OCI-M2 (cell line): ENCODE data around the gene SERAC1.

Experiments
- DNase-seq: peaks from one replicate; lab custom pipeline; 2025; ENCODE audit not compliant: unreplicated experiment; lab: John Stamatoyannopoulos, UW

SERAC1 gene

DNA sequence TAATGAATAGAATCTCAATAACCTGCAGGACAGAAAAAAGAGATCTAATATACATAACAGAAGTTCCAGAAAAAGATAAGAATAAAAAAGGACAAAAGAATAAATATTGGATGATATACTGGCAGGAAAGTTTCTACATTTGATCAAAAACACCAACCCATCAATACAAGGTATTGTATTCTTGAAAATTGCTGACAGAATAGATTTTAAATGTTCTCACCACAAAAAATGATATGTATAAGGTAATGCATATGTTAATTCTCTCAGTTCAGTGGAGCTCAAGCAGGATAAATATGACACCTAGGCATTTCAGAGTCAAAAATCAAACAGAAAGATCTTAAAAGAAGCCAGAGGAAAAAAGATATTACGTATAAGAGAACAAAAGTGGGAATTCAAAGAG, 43.8 kb downstream of the SERAC1 start:
- DNase-seq: no peak

DNA sequence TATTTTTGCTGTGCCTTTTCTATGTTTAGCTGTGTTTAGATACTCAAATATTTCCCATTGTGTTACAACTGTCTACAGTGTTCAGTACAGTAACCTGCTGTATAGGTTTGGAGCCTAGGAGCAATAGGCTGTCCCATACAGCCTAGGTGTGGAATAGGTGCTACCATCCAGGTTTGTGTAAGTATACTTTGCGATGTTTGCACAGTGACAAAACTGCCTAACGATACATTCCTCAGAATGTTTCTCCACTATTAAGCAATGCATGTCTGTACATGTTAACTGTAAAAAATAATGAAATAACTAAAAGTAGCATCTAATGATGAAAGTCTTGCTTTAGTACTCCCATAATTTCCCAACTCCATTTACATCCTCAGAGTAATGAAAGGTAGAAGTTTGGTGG, 46.0 kb downstream of the SERAC1 start:
- DNase-seq: no peak

DNA sequence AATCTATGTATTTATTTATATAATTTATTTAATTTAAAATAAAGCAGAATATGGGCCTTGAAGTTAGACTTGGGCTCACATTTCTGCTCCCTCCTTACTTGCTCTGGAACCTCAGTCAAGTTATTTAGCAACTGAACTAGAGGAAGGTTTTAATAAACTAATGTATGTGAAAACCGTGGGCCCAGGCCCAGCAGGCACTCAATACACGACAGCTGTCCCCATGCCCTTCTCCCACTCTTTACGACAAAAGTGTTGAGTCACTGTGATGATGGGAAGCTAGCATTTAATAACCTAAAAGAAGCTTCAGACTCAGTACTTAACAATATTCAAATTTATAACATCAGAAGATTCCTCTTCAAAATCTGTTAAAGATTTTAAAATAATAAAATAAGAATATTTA, 46.7 kb downstream of the SERAC1 start:
- no peak for DNase-seq

DNA sequence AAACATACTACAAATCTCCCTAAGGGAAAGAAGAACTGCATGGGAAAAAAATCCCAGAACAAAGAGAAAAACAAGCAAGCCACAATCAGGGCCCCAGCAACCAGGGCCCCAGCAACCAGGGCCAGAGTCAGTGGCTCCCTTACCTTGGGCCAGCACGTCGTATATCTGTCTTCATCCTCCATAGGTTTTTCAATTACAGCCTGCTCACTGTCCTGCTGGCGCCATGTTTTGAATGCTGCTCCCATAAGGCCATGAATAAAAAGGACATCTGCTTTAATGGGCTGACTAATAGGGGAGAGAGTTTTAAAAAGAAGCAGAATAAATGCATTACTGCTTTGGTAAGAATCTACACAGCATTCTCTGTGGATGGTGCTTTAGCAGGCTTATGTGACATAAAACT, 49.2 kb downstream of the SERAC1 start:
- DNase-seq: no peak

DNA sequence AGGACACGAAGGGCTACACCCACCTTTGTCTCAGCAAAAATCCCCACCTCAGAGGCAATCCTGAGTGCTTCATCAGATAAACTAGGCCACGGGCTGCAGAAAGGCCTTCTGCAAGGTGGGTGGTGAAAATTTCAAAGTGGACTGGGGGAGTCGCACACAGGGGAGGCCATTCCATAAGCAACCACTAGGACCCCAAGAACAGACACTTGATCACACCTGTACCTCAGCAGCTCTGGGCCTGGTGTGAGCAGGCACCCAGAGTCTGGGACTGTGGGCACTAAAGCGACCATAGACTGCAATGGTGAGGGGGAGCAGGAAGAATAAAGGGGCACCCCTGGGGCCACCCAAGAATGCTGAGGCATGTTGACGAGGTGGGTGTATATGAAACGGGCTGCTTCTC, 52.6 kb downstream of the SERAC1 start:
- DNase-seq: no peak

DNA sequence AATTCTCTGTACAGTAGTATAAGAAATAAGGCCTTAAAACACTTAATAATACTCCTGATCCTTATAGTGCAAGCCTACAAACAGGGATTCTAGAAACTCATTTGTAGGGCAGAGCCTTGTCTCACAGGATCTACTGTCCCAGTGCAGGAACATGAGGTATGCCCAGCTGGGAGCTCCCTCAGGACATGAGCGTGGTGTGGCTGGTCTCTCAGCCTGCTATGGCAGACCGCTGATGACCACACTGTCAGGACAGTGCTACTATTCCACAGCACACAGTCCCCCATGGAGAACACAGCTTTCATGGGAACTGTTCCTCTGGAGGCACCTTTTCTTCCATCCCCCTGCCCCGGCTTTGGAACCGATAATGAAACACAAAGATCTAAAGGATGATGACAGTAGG, 53.0 kb downstream of the SERAC1 start:
- no peak for DNase-seq

DNA sequence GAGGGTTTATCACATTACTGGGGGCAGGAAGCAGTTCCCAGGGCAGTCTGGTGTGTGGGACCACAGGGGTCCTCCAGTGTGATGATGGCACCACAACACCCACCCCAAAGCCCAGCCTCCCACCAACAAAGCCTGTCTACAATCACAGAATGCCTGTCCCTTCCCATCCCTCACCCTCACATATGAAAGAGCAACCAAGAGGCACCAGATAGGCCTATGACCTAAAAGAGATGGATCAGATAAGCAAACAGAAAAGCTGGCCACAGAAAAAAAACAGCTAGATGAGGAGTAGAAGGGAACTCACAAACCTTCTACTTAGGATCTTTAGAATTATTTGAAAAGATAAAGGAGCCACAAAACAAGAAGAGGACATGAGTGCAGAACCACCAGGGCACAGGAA, 54.3 kb downstream of the SERAC1 start:
- DNase-seq: no peak

DNA sequence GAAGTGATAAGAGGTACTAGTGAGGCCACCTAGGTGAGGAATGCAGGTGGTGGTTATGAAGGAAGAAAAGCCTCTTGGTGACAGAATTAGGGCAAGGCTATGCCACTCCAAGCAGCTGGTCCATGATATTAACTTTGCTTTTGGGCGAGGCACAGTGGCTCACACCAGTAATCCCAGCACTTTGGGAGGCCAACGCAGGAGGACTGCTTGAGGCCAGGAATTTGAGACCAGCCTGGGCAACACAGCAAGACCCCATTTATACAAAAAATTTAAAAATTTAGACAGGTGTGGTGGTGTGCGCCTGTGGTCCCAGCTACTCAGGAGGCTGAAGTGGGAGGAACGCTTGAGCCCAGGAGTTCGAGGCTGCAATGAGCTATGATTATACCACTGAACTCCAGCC, 56.1 kb downstream of the SERAC1 start:
- DNase-seq: no peak

DNA sequence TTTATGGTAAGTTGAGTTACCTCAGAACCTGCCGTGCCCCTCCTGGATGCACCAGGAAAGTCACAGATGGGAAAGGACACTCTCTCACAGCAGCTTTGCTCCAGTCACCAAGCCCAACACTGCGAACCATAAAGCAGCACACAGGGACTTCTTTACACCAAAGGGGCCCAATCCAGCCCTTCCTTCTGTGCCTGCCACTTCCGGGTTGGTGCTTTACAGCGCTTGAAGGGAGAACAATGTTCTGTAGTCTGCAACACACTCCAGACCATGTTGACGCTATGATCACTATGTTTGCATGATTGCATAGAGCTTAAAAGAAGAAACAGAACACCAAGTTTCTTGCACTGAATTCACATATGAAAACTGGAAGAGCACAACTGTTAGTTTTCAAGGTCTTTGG, 57.1 kb downstream of the SERAC1 start:
- DNase-seq: no peak

DNA sequence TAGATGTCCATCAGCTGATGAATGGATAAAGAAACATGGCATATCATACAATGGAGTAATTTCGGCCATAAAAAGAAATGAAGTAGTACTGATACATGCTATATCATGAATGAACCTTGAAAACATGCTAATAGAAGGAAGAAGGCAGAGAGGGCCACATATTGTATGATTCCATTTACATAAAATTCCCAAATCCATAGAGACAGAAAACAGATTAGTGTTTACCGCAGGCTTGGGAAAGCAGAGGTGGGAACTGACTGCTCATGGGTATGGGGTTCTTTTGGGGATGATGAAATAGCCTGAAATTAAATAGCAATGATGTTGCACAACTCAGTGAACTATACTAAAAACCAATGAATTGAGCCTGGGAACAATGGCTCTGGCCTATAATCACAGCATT, 58.3 kb downstream of the SERAC1 start:
- DNase-seq: no peak

DNA sequence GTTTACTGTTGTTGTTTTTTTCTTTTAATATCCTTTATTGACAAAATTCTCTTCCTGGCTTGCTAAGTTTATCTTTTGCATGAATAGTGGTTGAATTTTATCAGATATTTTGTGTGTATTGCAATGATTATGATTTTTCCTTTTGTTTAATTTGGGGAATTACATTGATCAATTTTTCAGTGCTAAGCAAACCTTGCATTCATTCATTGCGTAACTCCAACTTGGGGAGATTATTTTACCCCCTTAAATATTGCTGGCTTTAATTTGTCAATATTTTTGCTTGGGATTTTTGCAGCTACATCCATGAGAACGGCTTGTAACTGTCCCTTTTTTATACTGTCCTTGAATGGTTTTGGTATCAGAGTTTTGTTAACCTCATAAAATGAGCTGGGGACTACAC, 63.4 kb downstream of the SERAC1 start:
- no peak for DNase-seq

DNA sequence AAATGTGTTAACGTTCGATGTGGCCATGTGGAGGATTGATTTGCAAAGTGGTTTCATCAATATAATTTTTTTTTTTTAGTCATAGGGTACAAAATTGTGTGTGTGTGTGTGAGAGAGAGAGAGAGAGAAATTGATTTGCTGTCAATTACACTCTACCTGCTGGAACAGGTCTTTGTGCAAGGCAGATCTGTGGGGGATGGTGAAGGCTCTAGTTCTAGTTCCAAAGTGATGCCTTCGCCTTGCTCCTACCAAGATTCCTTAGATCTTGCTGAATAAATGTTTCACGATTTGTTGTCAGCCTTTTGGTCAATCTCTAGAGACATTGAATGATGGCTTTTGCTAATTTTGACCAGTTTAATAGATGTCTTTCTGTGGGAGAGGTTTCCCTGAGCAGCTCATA, 64.8 kb downstream of the SERAC1 start:
- no peak for DNase-seq

DNA sequence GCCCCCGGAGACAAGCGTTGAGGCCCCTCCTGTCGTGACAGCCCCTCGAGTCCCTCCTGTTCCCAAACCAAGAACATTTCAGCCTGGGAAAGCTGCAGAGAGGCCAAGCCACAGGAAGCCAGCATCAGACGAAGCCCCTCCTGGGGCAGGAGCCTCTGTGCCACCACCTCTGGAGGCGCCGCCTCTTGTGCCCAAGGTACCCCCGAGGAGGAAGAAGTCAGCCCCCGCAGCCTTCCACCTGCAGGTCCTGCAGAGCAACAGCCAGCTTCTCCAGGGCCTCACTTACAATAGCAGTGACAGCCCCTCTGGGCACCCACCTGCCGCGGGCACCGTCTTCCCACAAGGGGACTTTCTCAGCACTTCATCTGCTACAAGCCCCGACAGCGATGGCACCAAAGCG, 72.4 kb downstream of the SERAC1 start:
- DNase-seq: no peak

DNA sequence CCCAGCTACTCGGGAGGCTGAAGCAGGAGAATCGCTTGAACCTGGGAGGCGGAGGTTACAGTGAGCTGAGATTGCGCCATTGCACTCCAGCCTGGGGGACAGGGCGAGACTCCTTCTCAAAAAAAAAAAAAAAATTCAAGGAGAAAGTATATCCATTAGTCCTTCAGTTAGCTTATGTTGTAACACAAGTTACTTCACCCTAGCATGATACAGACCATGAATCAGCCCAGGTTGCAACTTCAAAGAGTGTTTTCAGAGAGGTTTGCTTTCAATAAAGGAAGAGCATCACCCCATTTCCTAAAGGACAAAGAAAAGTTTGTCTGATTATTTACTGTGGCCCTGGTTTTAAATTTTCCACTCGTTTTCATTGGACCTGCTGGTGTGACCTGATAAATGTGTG, 73.0 kb downstream of the SERAC1 start:
- DNase-seq: no peak

DNA sequence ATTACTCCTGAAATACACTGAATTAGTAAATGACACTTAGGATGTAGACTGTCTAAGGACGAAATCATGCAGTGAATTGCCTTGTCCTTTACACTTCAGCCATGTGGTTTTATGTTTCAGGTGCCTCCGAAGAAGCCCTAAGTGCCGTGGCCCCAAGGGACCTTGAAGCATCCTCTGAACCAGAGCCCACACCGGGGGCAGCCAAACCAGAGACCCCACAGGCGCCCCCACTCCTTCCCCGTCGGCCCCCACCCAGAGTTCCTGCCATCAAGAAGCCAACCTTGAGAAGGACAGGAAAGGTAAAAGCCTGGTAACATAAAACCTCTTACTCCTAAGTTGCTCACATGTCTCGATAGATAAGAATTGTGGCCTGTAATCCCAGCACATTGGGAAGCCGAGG, 75.3 kb downstream of the SERAC1 start:
- no peak for DNase-seq

DNA sequence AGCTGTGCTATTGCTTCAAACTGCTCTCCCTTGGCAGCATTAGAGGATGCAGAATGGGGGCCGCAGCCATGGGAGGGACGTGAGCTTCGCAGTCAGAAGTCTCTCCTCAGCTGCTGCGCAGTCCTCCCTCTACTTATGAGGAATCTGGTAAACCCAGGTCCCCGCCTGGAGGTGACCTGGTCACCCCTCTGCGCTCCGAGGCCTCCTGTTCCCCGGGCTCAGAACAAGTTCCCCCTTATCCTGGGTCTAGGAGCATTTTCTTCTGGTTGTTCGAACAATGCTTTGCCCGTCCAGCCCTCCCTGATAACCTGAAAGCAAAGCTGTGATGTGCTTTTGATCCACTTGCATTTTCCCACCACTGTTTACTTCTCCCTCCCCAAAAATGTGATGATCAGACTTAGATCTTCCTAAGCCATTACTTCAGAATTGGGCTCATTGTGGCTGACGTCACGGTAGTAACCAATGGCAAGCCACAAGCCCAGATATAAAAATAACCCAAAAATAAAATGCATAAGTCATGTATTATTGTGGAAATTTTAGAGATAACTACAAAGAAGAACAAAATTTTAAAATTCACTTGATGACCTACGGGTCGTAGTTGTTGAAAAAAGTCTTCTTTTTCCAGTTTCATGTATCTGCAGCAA, 80.7 kb downstream of the SERAC1 start:
- DNase-seq: no peak

DNA sequence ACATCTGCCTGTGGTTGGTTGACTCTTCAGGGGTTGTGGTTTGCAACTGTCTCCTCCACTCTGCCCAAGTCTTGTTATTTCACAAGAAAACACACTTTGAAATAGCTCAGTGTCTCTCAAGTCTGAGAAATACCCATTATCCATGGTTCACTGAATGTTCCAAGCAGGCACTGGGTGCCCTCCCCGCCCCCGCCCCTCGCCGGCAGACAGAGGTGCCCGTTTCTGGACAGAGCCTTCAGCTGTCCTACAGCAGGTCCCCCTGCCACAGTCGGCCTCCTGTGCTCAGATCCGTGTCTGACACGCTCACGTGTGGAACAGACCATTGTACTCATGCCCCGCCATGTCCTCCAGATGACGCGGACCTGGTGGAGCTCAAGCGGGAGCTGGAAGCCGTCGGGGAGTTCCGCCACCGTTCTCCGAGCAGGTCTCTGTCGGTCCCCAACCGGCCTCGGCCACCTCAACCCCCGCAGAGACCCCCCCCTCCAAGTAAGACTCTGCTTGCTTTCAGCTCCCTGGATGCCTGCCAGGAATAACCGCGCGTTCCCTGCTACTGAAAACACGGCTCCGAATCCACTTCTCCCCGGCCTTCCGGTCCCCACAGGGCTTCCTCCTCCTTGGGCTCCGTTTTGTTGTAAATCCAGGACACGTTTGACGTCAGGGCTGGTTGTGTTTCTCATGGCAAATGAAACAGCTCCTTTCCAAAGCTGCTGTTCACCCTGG, 81.4 kb downstream of the SERAC1 start:
- DNase-seq: no peak

DNA sequence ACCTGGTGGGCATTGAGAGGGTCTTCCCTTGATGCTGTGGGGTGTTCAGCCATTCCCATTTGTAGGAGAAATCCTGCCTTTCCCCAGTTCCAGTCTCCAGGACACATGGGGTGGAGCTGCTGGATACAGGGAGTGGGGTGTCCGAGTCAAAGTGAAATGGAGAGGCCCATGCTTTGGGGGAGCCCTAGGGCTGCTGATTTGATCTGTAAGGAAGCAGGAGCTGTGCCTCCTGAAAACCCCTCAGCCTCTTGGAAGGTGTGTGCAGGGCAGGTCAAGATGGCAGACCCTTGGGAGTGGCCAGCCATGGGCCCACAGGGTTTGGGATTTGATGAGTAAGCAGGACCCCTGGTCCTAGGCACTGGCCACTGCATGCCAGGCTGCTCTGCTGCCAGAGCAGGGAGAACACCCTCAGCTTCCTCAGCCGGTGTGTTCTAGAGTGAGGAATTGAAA, 82.0 kb downstream of the SERAC1 start:
- DNase-seq: no peak

DNA sequence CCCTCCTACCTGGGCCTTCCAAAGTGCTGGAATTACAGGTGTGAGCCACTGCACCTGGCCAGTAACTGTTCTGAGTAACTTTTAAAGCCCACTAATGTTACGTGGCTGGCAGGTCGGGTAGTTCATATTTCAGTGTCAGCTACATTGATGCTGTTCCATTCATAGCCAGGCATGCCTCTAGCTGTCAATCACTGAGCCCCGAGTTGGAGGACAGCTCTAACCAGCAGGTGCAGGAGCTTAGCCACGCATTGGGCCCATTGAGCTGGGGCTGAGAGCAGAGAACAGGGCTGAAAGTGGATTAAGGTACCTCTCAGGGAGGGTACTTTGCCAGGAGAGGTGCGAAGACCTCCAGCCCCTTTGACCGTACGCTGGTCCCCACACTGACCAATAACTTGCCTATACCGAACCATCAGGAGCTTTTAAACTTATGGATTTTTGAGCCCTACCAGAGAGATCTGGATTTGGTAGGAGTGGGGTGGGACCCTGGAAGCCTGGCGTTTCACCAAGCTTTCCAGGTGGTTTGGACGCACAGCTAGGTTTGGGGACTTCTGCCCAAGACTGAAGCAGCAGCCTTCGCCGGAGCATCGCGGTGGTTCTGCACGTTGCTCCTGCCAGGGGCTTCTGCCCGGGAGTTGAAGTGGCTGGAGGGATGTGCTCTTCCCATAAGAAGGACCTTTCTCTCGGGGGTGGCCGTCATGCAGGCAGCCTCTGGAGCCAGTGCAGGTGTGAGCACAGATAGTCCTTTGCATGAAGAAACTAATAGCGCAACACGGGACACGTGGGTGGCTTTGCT, 82.6 kb downstream of the SERAC1 start:
- DNase-seq: no peak

DNA sequence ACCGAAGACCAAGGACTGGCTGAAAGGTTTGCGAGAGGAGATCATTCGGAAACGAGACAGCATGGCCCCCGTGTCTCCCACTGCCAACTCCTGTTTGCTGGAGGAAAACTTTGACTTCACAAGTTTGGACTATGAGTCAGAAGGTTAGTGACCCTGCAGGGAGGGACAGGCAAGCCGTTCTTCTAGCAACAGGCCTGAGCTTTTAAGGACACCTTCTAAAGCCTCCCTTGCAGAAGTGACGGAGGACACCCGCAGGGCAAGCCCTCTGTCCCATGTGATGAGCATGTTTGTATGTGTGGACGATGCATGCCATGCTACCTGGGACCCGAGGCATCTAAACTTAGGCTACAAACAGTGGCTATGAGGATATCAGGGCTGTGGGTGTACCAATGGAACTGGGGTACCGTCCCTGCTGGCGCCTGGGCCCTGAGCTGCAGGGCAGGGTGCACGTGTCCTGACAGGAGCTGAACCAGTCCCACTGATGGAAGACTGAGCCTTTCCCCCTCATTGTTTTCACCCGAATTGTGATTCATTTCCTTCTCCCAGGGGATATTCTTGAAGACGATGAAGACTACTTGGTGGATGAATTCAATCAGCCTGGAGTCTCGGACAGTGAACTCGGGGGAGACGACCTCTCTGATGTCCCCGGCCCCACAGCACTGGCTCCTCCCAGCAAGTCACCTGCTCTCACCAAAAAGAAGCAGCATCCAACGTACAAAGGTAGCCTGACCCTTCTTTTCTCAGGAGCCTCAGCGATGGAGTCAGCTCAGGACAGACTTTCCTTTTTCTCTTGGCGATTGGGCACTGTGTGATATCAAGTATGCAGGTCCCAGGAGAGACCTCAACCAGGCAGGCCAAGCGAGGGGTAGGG, 84.4 kb downstream of the SERAC1 start:
- no peak for DNase-seq

DNA sequence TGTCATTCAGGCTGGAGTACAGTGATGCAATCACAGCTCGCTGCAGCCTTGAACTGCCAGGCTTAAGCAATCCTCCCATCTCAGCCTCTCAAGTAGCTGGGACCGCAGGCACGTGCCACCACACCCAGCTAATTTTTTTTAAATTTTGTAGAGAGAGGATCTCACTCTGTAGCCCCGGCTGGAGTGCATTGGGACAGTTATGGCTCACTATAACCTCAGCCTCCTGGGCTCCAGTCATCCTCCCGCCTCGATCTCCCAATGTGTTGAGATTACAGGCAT, 86.5 kb downstream of the SERAC1 start:
- DNase-seq: no peak
